ENCODE data around the gene PITX1.

Gene PITX1

GRCh38 chr5:135040333-135041144, 6.5 kb upstream of the PITX1 start:
- DNase-seq = no peak

GRCh38 chr5:135040034-135040332, 6.0 kb upstream of the PITX1 start:
- no peak for DNase-seq

DNA sequence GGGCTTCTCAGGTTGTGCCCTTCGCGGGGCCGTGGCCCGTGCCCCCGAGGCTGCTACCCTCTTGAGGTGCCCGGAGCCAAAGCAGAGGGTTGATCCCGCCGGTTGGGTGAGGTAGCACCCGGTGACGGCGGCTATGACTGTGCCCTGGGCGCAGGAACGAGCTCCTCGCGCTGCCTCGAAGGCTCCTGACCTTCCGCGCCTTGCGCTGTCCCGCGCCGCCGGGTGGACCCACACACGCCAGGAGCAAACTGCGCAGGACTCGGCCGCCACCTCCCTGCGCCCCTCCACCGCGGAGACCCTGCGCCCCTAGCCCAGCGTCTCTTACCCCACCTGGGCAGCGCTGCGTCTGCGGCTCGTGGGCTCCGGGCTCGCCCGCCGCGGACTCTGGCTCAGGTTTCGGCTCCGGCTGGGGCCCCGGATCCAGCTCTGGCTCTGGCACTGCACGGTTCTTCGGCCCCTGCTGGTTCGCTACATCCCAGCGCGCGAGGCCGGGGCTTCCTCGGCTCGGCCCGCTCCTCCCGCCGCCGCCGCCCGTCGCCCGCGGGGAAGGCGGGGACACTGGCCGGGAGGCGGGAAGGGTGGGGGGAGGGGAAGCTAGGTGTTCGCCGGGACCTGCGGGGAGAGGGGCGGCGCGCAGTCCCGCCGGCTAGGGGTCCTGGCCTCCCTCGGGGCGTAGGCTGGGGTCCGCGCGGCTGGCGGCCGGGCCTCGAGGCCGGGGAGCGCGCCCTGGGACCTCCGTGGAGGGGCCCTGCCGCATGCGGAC, 5.4 kb upstream of the PITX1 start:
- DNase-seq = no peak

GRCh38 chr5:135038813-135039270, 4.8 kb upstream of the PITX1 start:
- no peak for DNase-seq

DNA sequence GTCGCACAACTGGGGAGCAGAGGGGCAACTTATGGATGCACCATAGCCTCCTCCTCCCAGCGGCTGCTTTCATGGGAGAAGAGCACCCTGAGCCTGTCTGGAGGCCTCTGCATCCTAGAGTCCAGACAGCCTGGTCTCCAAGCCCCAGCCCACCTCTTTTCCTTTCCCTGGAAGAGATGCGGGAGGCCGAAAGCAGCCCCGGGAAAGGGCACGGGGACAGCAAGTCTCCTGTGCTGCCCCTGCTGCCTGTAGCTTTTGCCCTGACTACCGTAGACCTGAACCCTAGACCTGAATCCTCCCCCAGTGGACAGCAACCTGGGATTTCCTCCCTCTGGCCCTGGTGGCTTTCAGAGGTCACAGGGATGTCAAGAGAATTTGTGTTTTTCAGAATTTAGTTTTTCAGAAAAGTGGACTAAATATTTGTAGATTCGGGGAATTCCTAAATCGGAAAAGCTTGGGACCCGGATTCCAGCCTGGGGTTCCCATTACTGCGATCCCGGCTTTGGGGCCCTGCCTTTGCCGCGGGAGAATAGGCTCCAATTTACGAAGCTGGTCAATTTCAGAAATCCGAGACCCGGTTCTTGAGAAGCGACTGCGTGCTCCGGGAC, 4.3 kb upstream of the PITX1 start:
- no peak for DNase-seq

- no peak for DNase-seq
These were observed 3.6 kb upstream of the PITX1 start for GRCh38 chr5:135037519-135038204.

DNA sequence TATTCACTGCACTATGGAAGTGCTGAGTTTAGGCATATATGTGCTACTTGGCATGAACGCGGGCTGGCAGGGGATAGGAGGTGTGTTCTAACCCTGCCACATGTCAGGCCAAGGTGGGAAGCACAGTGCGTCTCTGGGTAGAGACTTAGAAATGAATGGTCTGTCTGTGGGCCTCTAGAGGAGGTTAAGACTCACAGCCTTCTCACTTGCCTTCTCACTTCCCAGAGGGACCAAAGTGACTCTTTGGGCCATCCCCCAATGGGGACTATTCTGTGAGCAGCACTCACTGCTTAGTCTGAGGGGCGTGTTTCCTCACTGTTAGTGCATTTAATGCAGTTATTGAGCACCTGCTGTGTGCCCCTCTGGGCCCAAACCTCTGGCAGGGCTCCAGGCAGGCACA, 2.4 kb upstream of the PITX1 start:
- no peak for DNase-seq

DNA sequence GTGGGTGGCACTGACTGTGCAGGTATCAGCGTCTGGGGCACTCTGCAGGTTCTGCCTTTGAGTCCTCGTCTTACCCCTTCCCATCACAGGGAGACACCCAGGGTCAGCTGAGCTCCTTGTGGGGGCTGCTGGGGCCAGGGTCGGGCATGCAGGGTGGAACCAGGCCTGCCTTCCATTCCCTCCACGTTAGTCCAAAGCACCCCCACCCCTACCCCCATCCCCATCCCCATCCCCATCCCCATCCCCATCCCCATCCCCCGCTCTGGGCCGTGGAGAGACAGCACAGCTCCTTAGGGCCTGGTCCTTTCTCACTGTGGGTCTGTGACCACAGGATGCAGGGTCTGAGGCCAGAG, 1.6 kb upstream of the PITX1 start:
- DNase-seq = no peak

- DNase-seq = no peak
These were observed 1.1 kb upstream of the PITX1 start for GRCh38 chr5:135034963-135035677.

GRCh38 chr5:135034236-135034962, 371 bp upstream of the PITX1 start:
- DNase-seq = no peak

DNA sequence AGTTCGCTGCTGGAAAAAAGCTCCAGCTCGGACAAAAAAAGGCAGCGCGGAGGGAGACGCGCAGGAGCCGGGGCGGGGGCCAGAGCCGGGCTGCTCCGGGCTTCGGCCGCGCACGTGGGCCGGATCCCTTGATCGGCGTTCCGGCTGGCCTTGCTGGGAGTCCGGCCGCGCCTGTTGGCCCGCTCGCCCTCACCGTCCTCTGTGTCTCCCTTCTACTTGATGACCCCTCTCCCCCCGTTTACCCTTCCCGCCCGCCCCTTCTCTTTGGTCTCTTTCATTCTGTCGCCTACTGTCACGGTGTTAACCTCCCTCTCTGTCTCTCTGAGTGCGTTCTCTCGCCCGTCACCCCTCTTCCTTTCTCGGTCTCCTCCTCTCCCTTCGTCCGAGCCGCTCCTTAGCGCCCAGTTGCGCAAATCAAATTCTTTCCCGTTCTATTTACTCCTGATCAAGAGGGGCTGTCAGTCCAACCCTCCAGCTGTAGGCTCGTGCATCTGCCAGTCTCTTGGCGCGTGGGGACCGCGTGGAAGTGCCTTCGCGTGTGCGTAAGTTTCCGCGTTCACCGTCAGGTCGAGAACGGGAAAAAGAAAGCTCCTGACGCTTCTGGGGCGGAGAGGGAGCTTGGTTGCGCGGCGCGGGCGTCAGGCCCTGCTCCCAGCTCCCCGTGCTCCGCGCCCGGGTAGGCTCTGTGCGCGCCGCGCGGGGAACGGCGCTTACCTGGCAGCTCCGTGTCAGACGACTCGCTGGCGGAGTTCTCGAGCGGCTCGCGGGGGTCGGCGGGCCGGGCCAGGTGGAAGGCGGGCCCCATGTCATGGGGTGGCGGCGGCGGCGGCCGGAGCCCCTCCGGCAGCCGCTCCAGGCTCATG, 798 bp downstream of the PITX1 start:
- no peak for DNase-seq

- no peak for DNase-seq
These were observed 1.4 kb downstream of the PITX1 start for GRCh38 chr5:135032695-135032998.

DNA sequence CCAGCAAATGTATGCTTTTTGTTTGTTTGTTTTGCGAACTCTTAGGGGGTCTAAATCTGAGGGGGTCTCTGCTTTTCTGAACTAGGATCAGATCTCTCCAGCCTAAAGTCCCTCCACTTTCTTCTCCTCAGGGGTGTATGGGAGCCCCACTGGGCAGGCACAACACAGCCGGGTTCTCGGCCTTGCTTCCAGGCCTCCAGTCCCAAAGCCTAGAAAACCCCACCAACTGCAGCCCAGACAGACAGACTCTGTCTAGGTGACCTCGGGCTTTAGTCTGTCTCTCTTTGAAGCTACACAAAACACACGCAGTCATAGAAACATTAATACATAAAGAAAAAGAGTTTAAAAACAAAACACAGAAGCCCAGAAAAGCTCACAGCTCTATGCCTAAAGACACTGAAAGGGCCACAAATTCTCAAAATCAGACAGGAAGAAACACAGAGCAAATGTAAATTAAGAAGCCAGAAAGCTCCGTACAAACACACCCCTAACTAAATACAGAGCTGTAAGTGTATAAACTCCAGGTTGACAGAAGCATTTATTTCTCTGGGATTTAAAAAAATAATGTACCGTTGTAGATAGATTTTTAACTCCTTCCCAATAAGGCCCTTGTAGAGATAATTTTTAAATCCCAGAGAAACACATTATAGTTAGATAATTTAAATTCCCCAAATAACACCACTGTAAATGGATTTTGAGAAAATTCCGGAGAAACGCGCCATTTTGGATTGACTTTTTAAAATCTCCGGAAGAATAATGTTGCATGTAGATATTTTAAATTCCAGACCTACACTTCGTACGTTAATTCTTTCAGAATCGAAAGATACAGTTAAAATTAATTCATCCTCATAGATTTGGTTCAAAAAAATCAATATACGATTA, 2.0 kb downstream of the PITX1 start:
- DNase-seq = no peak

GRCh38 chr5:135030956-135031812, 2.8 kb downstream of the PITX1 start:
- no peak for DNase-seq

- DNase-seq = no peak
These were observed 3.7 kb downstream of the PITX1 start for GRCh38 chr5:135030123-135030955.

- DNase-seq = no peak
These were observed 4.4 kb downstream of the PITX1 start for GRCh38 chr5:135029477-135030122.

DNA sequence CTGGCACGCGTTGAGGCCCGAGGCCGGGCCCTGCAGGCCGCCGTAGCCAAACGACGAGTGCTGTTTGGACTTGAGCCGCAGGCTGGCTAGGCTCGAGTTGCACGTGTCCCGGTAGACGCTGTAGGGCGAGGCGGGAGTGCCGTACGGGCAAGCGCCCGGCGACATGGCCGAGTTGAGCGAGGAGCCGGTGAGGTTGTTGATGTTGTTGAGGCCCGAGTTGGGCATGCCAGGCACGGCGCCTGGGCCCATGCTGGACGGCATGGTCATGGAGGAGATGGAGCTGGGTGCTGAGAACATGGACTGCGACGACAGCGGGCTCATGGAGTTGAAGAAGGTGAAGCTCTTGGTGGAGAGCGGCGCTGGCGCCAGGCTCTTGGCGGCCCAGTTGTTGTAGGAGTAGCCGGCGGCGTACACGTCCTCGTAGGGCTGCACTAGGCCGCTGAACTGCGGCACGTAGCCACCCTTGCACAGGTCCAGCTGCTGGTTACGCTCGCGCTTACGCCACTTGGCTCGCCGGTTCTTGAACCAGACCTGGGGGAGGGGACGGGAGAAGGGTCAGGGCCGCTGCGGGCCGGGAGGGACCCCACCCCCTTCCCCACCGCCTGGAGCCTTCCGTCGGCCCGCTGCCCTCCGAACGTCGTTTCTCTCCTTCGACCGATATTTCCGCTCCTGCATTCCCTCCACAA, 5.1 kb downstream of the PITX1 start:
- DNase-seq = no peak

Data from activated T-cell treated with anti-CD3 and anti-CD28 coated beads, Interleukin-2, amount 50 U/mL, for 1 hour (primary cell).